Suprapubic skin (tissue), 4 donors: ENCODE results near the gene CHRNA4.

Experiments
- EP300 ChIP-seq: sonication (generic); formaldehyde crosslinking; IDR thresholded peaks from one replicate; pipeline ENCODE4 v1.6.1; 2017; ENCODE audit warnings: antibody characterized with exemption
- POLR2A ChIP-seq, 2 donors: fragments of 450-650 bp; IDR thresholded peaks; one replicate each; pipeline ENCODE4 v1.6.1; 2017; ENCODE audit warnings: antibody characterized with exemption in 2 of 2, mild to moderate bottlenecking in 2 of 2, moderate library complexity in 2 of 2
- POLR2AphosphoS5 ChIP-seq, 3 donors: sonication (generic); formaldehyde crosslinking; IDR thresholded peaks; one replicate each; pipeline ENCODE4 v1.6.1; 2017; ENCODE audit warnings: antibody characterized with exemption in 3 of 3
- TF ChIP-seq, protein P1 (sequence below), 2 donors: fragments of 200-600 bp in 1 of 2; fragments of 450-650 bp in 1 of 2; sonication (generic) in 1 of 2; IDR thresholded peaks; one replicate each; pipeline ENCODE4 v1.5.1; 2016 to 2019; ENCODE audit warnings: antibody characterized with exemption in 2 of 2, mild to moderate bottlenecking in 1 of 2, moderate library complexity in 1 of 2

DNA sequence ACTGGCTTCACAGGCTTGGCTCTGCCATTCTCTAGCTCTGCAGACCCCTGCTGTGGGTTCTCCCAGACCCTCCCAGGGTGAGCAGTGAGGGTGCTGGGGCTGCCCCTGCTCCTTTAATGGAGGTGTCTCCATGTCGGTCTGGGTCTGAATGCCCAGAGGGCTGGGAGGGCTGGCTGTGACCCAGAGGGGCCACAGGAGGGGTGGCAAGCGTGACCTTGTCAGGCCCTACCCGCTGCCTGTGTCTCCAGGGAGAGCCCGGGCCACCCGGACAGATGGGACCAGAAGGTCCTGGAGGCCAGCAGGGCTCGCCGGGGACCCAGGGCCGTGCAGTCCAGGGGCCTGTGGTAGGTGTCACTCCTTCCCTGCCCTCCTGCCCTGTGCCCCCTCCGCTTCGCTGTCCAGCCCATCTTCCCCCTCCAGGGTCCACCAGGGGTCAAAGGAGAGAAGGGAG, 36.1 kb downstream of the CHRNA4 start:
- TF ChIP-seq POLR2A (IDR thresholded peaks at IDR 0.05), result no peak
- TF ChIP-seq, protein P1, sequence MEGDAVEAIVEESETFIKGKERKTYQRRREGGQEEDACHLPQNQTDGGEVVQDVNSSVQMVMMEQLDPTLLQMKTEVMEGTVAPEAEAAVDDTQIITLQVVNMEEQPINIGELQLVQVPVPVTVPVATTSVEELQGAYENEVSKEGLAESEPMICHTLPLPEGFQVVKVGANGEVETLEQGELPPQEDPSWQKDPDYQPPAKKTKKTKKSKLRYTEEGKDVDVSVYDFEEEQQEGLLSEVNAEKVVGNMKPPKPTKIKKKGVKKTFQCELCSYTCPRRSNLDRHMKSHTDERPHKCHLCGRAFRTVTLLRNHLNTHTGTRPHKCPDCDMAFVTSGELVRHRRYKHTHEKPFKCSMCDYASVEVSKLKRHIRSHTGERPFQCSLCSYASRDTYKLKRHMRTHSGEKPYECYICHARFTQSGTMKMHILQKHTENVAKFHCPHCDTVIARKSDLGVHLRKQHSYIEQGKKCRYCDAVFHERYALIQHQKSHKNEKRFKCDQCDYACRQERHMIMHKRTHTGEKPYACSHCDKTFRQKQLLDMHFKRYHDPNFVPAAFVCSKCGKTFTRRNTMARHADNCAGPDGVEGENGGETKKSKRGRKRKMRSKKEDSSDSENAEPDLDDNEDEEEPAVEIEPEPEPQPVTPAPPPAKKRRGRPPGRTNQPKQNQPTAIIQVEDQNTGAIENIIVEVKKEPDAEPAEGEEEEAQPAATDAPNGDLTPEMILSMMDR (IDR thresholded peaks at IDR 0.05), result no peak
- TF ChIP-seq POLR2AphosphoS5 (IDR thresholded peaks at IDR 0.05), result no peak
- TF ChIP-seq EP300, result no peak
